RWPE2 (cell line): ENCODE measurements around the gene FNTB.

ENCODE experiments used
- ATAC-seq: fragments of 200-7000 bp; cut with Tn5 transposase; 3 replicates; pipeline ENCODE4 v1.9.1; 2021; ENCODE audit warnings: low read depth
- DNase-seq: peaks from one replicate; pipeline ENCODE4 v3.0.0-alpha.2; 2020; ENCODE audit warnings: low spot score
- H3K27ac ChIP-seq: fragments of 450-650 bp; 2 replicates; pipeline ENCODE4 v1.5.1; 2017; ENCODE audit warnings: mild to moderate bottlenecking; ENCODE audit not compliant: poor library complexity, severe bottlenecking
- H3K27me3 ChIP-seq: fragments of 250-450 bp; sonication (Bioruptor Pico); 2 replicates; pipeline ENCODE4 v1.5.1; 2021; ENCODE audit warnings: mild to moderate bottlenecking, moderate library complexity; ENCODE audit not compliant: insufficient read depth, poor library complexity, severe bottlenecking
- H3K36me3 ChIP-seq: fragments of 250-450 bp; sonication (Bioruptor Pico); 2 replicates; pipeline ENCODE4 v1.5.1; 2020; ENCODE audit warnings: low read depth, mild to moderate bottlenecking, moderate library complexity
- H3K4me1 ChIP-seq: fragments of 250-450 bp; sonication (Bioruptor Pico); 2 replicates; pipeline ENCODE4 v1.5.1; 2021; ENCODE audit warnings: mild to moderate bottlenecking, moderate library complexity; ENCODE audit not compliant: insufficient read depth, poor library complexity, severe bottlenecking
- H3K4me3 ChIP-seq: fragments of 250-450 bp; sonication (Bioruptor Pico); 2 replicates; pipeline ENCODE4 v1.5.1; 2021; ENCODE audit warnings: mild to moderate bottlenecking, moderate library complexity; ENCODE audit not compliant: severe bottlenecking
- H3K9me3 ChIP-seq: fragments of 250-450 bp; sonication (Bioruptor Pico); 2 replicates; pipeline ENCODE4 v1.5.1; 2021; ENCODE audit warnings: mild to moderate bottlenecking, moderate library complexity; ENCODE audit not compliant: severe bottlenecking
- CTCF ChIP-seq: fragments of 450-650 bp; IDR thresholded peaks from one replicate; pipeline ENCODE4 v1.5.1; 2017; ENCODE audit warnings: mild to moderate bottlenecking, moderate library complexity; ENCODE audit not compliant: poor library complexity, severe bottlenecking

FNTB gene

GRCh38 chr14:65077318-65077717, 90.6 kb downstream of the FNTB start:
- Histone ChIP-seq H3K36me3 (peaks cover 72% of the 10 kb centered on the region), H3K27me3 (no peaks in the 10 kb centered on the region), H3K9me3 (no peaks in the 10 kb centered on the region), H3K4me1 (no peaks in the 10 kb centered on the region), H3K4me3 (no peak overlapping the region), H3K27ac (no peak overlapping the region)
- ATAC-seq, result no peak
- no peak for TF ChIP-seq CTCF
- no peak for DNase-seq

GRCh38 chr14:65079201-65079600, 92.5 kb downstream of the FNTB start:
- H3K36me3 ChIP-seq, result peaks cover 85% of the 10 kb centered on the region

GRCh38 chr14:65079768-65080167, 93.1 kb downstream of the FNTB start:
- TF ChIP-seq CTCF, result no peak
- H3K36me3 ChIP-seq, result peaks cover 90% of the 10 kb centered on the region
- H3K4me3 ChIP-seq, result no peak overlapping the region
- DNase-seq (no peak), ATAC-seq (no peak)
- H3K27ac ChIP-seq, result no peak overlapping the region
- H3K4me1 ChIP-seq, result no peaks in the 10 kb centered on the region
- no peaks in the 10 kb centered on the region for H3K9me3 ChIP-seq
- no peaks in the 10 kb centered on the region for H3K27me3 ChIP-seq

More at GRCh38 chr14:65079201-65079600, 92.5 kb downstream of the FNTB start:
- H3K27me3 ChIP-seq, result no peaks in the 10 kb centered on the region
- H3K4me3 ChIP-seq, result no peak overlapping the region
- no peak for TF ChIP-seq CTCF
- H3K4me1 ChIP-seq, result no peaks in the 10 kb centered on the region
- DNase-seq (no peak), ATAC-seq (no peak)
- no peak overlapping the region for H3K27ac ChIP-seq
- H3K9me3 ChIP-seq, result no peaks in the 10 kb centered on the region

GRCh38 chr14:65080960-65081747, 94.5 kb downstream of the FNTB start:
- TF ChIP-seq CTCF, result no peak
- no peak for ATAC-seq
- H3K27ac ChIP-seq, result no peak overlapping the region
- H3K4me3 ChIP-seq, result no peak overlapping the region
- H3K4me1 ChIP-seq, result no peaks in the 10 kb centered on the region
- DNase-seq, result no peak
- no peaks in the 10 kb centered on the region for H3K9me3 ChIP-seq
- H3K36me3 ChIP-seq, result peaks cover 91% of the 10 kb centered on the region
- H3K27me3 ChIP-seq, result no peaks in the 10 kb centered on the region

- H3K27me3 ChIP-seq, result no peaks in the 10 kb centered on the region
- H3K36me3 ChIP-seq, result peaks cover 93% of the 10 kb centered on the region
- H3K4me3 ChIP-seq, result no peak overlapping the region
- H3K27ac ChIP-seq, result no peak overlapping the region
- no peaks in the 10 kb centered on the region for H3K4me1 ChIP-seq
- DNase-seq (no peak), ATAC-seq (no peak)
- peaks cover 4% of the 10 kb centered on the region for H3K9me3 ChIP-seq
- TF ChIP-seq CTCF, result no peak
These were observed 96.2 kb downstream of the FNTB start for GRCh38 chr14:65082930-65083329.
